ENCODE data around the gene KCND2. TPM values are rescaled to one million over a fixed set of nuclear protein-coding genes. Genes with fewer than 3 reads are reported as not detected.

KCND2 gene
- total RNA-seq, 1 experiment from 2014 or later: not detected

DNA sequence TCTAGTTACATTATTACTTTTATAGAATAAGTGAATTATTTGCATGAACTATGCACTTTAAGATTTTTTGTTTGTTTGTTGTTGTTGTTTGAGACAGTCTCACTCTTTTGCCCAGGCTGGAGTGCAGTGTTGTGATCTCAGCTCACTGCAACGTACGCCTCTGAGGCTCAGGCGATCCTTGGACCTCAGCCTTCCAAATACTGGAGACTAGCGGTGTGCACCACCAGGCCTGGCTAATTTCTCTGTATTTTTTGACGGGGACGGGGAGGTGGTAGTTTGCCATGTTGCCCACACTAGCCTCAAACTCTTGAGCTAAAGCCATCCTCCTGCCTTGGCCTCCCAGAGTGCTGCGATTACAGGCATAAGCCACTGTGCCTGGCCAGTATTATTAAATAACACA, 29.2 kb downstream of the KCND2 start:
- Histone ChIP-seq H3K4me3 (ENCODE audit: low read depth, low read length) (no peak overlapping the region), H3K9me3 (no peaks in the 10 kb centered on the region), H3K36me3 (ENCODE audit: control insufficient read depth, insufficient read depth, low read length) (no peaks in the 10 kb centered on the region), H3K4me1 (no peaks in the 10 kb centered on the region), H3K27me3 (replicated peaks; ENCODE audit: control insufficient read depth, insufficient read depth, low read length) (no peaks in the 10 kb centered on the region)
- no peak for TF ChIP-seq CTCF (IDR thresholded peaks at IDR 0.05; ENCODE audit: insufficient read depth in 1 of 2, low read depth in 1 of 2, low read length in 1 of 2, severe bottlenecking in 1 of 2, unreplicated experiment in 1 of 2)
- Mint-ChIP-seq H3K27ac (ENCODE audit: unreplicated experiment) (no peak overlapping the region), H3K9me3 (ENCODE audit: unreplicated experiment) (no peaks in the 10 kb centered on the region), H3K36me3 (ENCODE audit: insufficient read depth, unreplicated experiment) (no peaks in the 10 kb centered on the region), H3K4me1 (ENCODE audit: low read depth, unreplicated experiment) (no peaks in the 10 kb centered on the region), H3K4me3 (ENCODE audit: unreplicated experiment) (no peak overlapping the region), H3K27me3 (ENCODE audit: insufficient read depth, unreplicated experiment) (peaks cover 2% of the 10 kb centered on the region)
- intact Hi-C loops (cut with micrococcal nuclease; ENCODE audit: unreplicated experiment): no loop called here
- ChIA-PET CTCF (no interaction called here), POLR2A (no interaction called here)
- no TSS peak for BruUV-seq (replicated peaks)
- DNase-seq: no peak

DNA sequence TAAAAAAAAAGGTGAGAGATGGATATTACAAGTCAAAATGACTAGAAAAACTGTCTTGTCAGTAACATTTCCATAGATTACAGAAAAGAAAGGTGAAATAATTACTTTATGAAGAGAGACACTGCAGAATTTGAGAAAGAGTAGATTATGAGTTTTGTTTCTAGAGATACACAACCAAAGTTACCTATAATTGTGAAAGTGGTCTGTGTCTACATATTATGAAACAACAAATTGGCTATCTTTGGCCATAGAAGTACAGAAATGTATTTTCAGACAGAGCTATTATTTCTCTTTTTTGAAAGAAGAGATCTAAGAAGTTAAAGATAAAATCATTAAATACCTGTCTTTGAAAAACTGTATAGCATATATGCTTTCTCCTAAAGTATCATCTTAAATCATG, 30.1 kb downstream of the KCND2 start:
- no peak for DNase-seq
- CTCF ChIA-PET: no interaction called here
- intact Hi-C loops (cut with micrococcal nuclease; ENCODE audit: unreplicated experiment): no loop called here
- H3K27ac Mint-ChIP-seq (ENCODE audit: unreplicated experiment): no peak overlapping the region
- Histone ChIP-seq H3K4me1 (no peaks in the 10 kb centered on the region), H3K4me3 (ENCODE audit: low read depth, low read length) (no peak overlapping the region), H3K36me3 (ENCODE audit: control insufficient read depth, insufficient read depth, low read length) (no peaks in the 10 kb centered on the region), H3K27me3 (replicated peaks; ENCODE audit: control insufficient read depth, insufficient read depth, low read length) (no peaks in the 10 kb centered on the region), H3K9me3 (no peaks in the 10 kb centered on the region)
- no peak overlapping the region for H3K4me3 Mint-ChIP-seq (ENCODE audit: unreplicated experiment)
- H3K9me3 Mint-ChIP-seq (ENCODE audit: unreplicated experiment): no peaks in the 10 kb centered on the region
- POLR2A ChIA-PET: no interaction called here
- BruUV-seq (replicated peaks): no TSS peak
- peaks cover 2% of the 10 kb centered on the region for H3K27me3 Mint-ChIP-seq (ENCODE audit: insufficient read depth, unreplicated experiment)
- TF ChIP-seq CTCF (IDR thresholded peaks at IDR 0.05; ENCODE audit: insufficient read depth in 1 of 2, low read depth in 1 of 2, low read length in 1 of 2, severe bottlenecking in 1 of 2, unreplicated experiment in 1 of 2): no peak
- no peaks in the 10 kb centered on the region for H3K36me3 Mint-ChIP-seq (ENCODE audit: insufficient read depth, unreplicated experiment)
- H3K4me1 Mint-ChIP-seq (ENCODE audit: low read depth, unreplicated experiment): no peaks in the 10 kb centered on the region

DNA sequence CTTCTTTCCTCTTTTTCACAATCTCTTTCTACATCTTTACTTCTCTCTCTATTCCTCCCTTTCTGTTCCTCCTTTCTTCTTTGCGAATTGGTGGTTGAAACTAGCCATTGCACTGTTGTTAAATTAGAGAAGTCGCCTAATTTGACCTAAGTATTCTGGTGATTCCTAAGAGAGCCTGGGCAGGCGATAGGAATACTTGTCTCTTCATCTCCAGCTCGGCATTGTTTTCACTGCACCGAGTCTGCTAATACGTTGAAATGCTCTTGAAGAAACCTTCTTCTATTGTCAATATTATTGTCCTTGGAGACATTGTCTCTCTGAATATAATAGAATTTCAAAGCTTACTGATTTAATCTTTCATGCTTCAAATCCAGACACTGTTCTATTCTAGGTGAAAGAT, 31.7 kb downstream of the KCND2 start:
- no TSS peak for BruUV-seq (replicated peaks)
- Mint-ChIP-seq H3K4me1 (ENCODE audit: low read depth, unreplicated experiment) (no peaks in the 10 kb centered on the region), H3K27ac (ENCODE audit: unreplicated experiment) (no peak overlapping the region), H3K27me3 (ENCODE audit: insufficient read depth, unreplicated experiment) (peaks cover 2% of the 10 kb centered on the region), H3K36me3 (ENCODE audit: insufficient read depth, unreplicated experiment) (no peaks in the 10 kb centered on the region), H3K9me3 (ENCODE audit: unreplicated experiment) (no peaks in the 10 kb centered on the region), H3K4me3 (ENCODE audit: unreplicated experiment) (no peak overlapping the region)
- TF ChIP-seq CTCF (IDR thresholded peaks at IDR 0.05; ENCODE audit: insufficient read depth in 1 of 2, low read depth in 1 of 2, low read length in 1 of 2, severe bottlenecking in 1 of 2, unreplicated experiment in 1 of 2): no peak
- H3K36me3 ChIP-seq (ENCODE audit: control insufficient read depth, insufficient read depth, low read length): no peaks in the 10 kb centered on the region
- POLR2A ChIA-PET: no interaction called here
- H3K27me3 ChIP-seq (replicated peaks; ENCODE audit: control insufficient read depth, insufficient read depth, low read length): no peaks in the 10 kb centered on the region
- CTCF ChIA-PET: no interaction called here
- H3K4me1 ChIP-seq: no peaks in the 10 kb centered on the region
- no peak for DNase-seq
- no peak overlapping the region for H3K4me3 ChIP-seq (ENCODE audit: low read depth, low read length)
- intact Hi-C loops (cut with micrococcal nuclease; ENCODE audit: unreplicated experiment): no loop called here
- H3K9me3 ChIP-seq: no peaks in the 10 kb centered on the region
